HEK293 (cell line): Measurements from ENCODE around the gene P2RY6.

Source experiments
- CTCF ChIA-PET: fragments of 350-600 bp; formaldehyde crosslinking; extraction: SDS; loops from one replicate; lab custom pipeline; 2021; ENCODE audit warnings: antibody characterized with exemption; lab: Yijun Ruan, JAX
- POLR2A ChIA-PET: fragments of 300-600 bp; formaldehyde crosslinking; extraction: SDS; loops from one replicate; lab custom pipeline; 2020; ENCODE audit warnings: antibody characterized with exemption, inconsistent platforms; lab: Yijun Ruan, JAX
- H3K27ac ChIP-seq: fragments of 200-500 bp; sonication (Bioruptor generic); 2 replicates; pipeline ENCODE4 v1.5.1; 2014; ENCODE audit warnings: low read depth, low read length, control low read depth, inconsistent platforms; ENCODE audit errors: extremely low read depth
- H3K36me3 ChIP-seq, 2 experiments: fragments of 200-500 bp in 1 of 2; sonication (Bioruptor generic) in 1 of 2; 1 replicate in 1 of 2; 2 replicates in 1 of 2; pipeline ENCODE4 v1.5.1; 2014 to 2017; ENCODE audit warnings: inconsistent platforms in 2 of 2, low read length in 2 of 2; ENCODE audit not compliant: control insufficient read depth in 2 of 2, insufficient read depth in 1 of 2
- H3K4me1 ChIP-seq: fragments of 200-500 bp; sonication (Bioruptor generic); 2 replicates; pipeline ENCODE4 v1.5.1; 2014; ENCODE audit warnings: mild to moderate bottlenecking, low read length, inconsistent platforms; ENCODE audit not compliant: control insufficient read depth, insufficient read depth
- H3K4me3 ChIP-seq: 2 replicates; pipeline ENCODE4 v1.5.1; 2011; ENCODE audit warnings: low read depth, mild to moderate bottlenecking, control low read depth, low read length, moderate library complexity
- H3K9me3 ChIP-seq: fragments of 200-500 bp; sonication (Bioruptor generic); 2 replicates; pipeline ENCODE4 v1.5.1; 2014; ENCODE audit warnings: low read depth, low read length, inconsistent platforms; ENCODE audit not compliant: control insufficient read depth, insufficient read depth
- HIC1 ChIP-seq: fragments of 450-650 bp; formaldehyde crosslinking; IDR thresholded peaks from 2 replicates; pipeline ENCODE4 v1.5.1; 2016; ENCODE audit warnings: missing biosample characterization, missing genetic modification characterization
- KLF1 ChIP-seq: fragments of 450-650 bp; formaldehyde crosslinking; IDR thresholded peaks from 2 replicates; pipeline ENCODE4 v1.5.1; 2016; ENCODE audit warnings: missing biosample characterization, missing genetic modification characterization
- PRDM10 ChIP-seq: fragments of 450-650 bp; formaldehyde crosslinking; IDR thresholded peaks from 2 replicates; pipeline ENCODE4 v1.5.1; 2016; ENCODE audit warnings: missing biosample characterization, missing genetic modification characterization
- SCRT2 ChIP-seq: fragments of 450-650 bp; formaldehyde crosslinking; IDR thresholded peaks from 2 replicates; pipeline ENCODE4 v1.5.1; 2016; ENCODE audit warnings: missing biosample characterization, missing genetic modification characterization
- SETDB1 ChIP-seq: IDR thresholded peaks from one replicate; pipeline ENCODE4 v1.6.1; 2017; ENCODE audit warnings: mild to moderate bottlenecking, low read length, moderate library complexity, mixed read lengths; ENCODE audit not compliant: insufficient read length
- ZBTB49 ChIP-seq: fragments of 450-650 bp; formaldehyde crosslinking; IDR thresholded peaks from 2 replicates; pipeline ENCODE4 v1.5.1; 2016; ENCODE audit warnings: missing biosample characterization, missing genetic modification characterization, low read depth
- ZNF169 ChIP-seq: fragments of 450-650 bp; formaldehyde crosslinking; IDR thresholded peaks from 2 replicates; pipeline ENCODE4 v1.5.1; 2016; ENCODE audit warnings: missing biosample characterization, missing genetic modification characterization
- ZNF221 ChIP-seq: fragments of 450-650 bp; formaldehyde crosslinking; IDR thresholded peaks from 2 replicates; pipeline ENCODE4 v1.5.1; 2017; ENCODE audit warnings: missing biosample characterization, missing genetic modification characterization, borderline replicate concordance
- ZNF518A ChIP-seq: fragments of 450-650 bp; formaldehyde crosslinking; conservative IDR thresholded peaks from 2 replicates; pipeline ENCODE4 v1.5.1; 2016; ENCODE audit warnings: low read depth, missing biosample characterization, missing genetic modification characterization
- ZNF580 ChIP-seq: fragments of 450-650 bp; formaldehyde crosslinking; IDR thresholded peaks from 2 replicates; pipeline ENCODE4 v1.5.1; 2016; ENCODE audit warnings: missing biosample characterization, missing genetic modification characterization
- ZNF837 ChIP-seq: fragments of 450-650 bp; formaldehyde crosslinking; IDR thresholded peaks from 2 replicates; pipeline ENCODE4 v1.5.1; 2016; ENCODE audit warnings: missing biosample characterization, missing genetic modification characterization
- ZXDB ChIP-seq: fragments of 450-650 bp; formaldehyde crosslinking; IDR thresholded peaks from 2 replicates; pipeline ENCODE4 v1.5.1; 2016; ENCODE audit warnings: missing biosample characterization, missing genetic modification characterization

Gene P2RY6

GRCh38 chr11:73311394-73311869 is 39.3 kb downstream of the P2RY6 start (continued):
- 0 out of 2 replicates have a peak, but pooled peaks have one; percentile 10 for TF ChIP-seq HIC1
- TF ChIP-seq ZNF169, result no peak
- TF ChIP-seq ZBTB49 (tag by site-specific recombination), result no peak
- TF ChIP-seq ZNF580 (tag by site-specific recombination), result no peak
- no peak for TF ChIP-seq KLF1 (tag by site-specific recombination)
- TF ChIP-seq SCRT2 (tag by site-specific recombination), result peak; percentile 76
- no peak for TF ChIP-seq ZXDB (tag by site-specific recombination)
- TF ChIP-seq, all 188 proteins: peak for 3

- ChIA-PET POLR2A (no interaction called here), CTCF (interaction anchor here (1.0 to 3.6 kb wide), 5 partner anchors 11 to 39 kb away, joined by 3 to 28 read pairs (median 7); no protein-coding TSS in a partner anchor)
- Histone ChIP-seq H3K27ac (no peak overlapping the region), H3K9me3 (no peaks in the 10 kb centered on the region), H3K36me3 (no peaks in the 10 kb centered on the region), H3K4me1 (0 out of 2 replicates have a peak, but pooled peaks cover 9% of the 10 kb centered on the region), H3K4me3 (no peak overlapping the region)
- no peak for TF ChIP-seq SETDB1
- TF ChIP-seq PRDM10, result no peak
Measured at GRCh38 chr11:73312036-73312435, 39.9 kb downstream of the P2RY6 start.

- no peaks in the 10 kb centered on the region for H3K36me3 ChIP-seq
- H3K4me1 ChIP-seq, result 0 out of 2 replicates have a peak, but pooled peaks cover 9% of the 10 kb centered on the region
- H3K9me3 ChIP-seq, result no peaks in the 10 kb centered on the region
- no peak overlapping the region for H3K4me3 ChIP-seq
- H3K27ac ChIP-seq, result no peak overlapping the region
- CTCF ChIA-PET, result interaction anchor here (0.5 to 3.6 kb wide), 7 partner anchors 11 to 272 kb away, joined by 3 to 28 read pairs (median 6); no protein-coding TSS in a partner anchor
- POLR2A ChIA-PET, result interaction anchor here (0.9 kb wide), 1 partner anchor 22 kb away, joined by 4 read pairs; no protein-coding TSS in a partner anchor
- TF ChIP-seq ZBTB49 (tag by site-specific recombination) (no peak), ZNF221 (tag by site-specific recombination) (no peak), ZNF169 (no peak), ZNF837 (tag by site-specific recombination) (no peak), ZNF518A (tag by site-specific recombination) (no peak)
Measured at GRCh38 chr11:73312851-73313327, 40.8 kb downstream of the P2RY6 start.
